Esophagus squamous epithelium (tissue), 5 donors: ENCODE measurements around the gene RELT. TPM values are rescaled to one million over a fixed set of nuclear protein-coding genes. Genes with fewer than 3 reads are reported as not detected.
A peak's percentile ranks its signal among the peaks of the same experiment; 100 is the strongest.

ENCODE experiments used
- DNase-seq: peaks from one replicate; lab custom pipeline; 2025; lab: John Stamatoyannopoulos, UW
- H3K27ac ChIP-seq, 4 donors: fragments of 200-600 bp; sonication (generic); one replicate each; pipeline ENCODE4 v1.5.1; 2016 to 2019; ENCODE audit warnings: mild to moderate bottlenecking in 1 of 4
- H3K27me3 ChIP-seq, 4 donors: fragments of 200-600 bp; sonication (generic); 1 replicate in 3 of 4; 2 replicates in 1 of 4; pipeline versions ENCODE4 v1.5.1 to v1.6.0; 2017 to 2021; ENCODE audit warnings: antibody characterized with exemption in 1 of 4
- H3K36me3 ChIP-seq, 3 donors: fragments of 200-600 bp; sonication (generic); one replicate each; pipeline ENCODE4 v1.5.1; 2016 to 2019
- H3K4me1 ChIP-seq, 3 donors: fragments of 200-600 bp; sonication (generic); one replicate each; pipeline ENCODE4 v1.5.1; 2017 to 2019
- H3K4me3 ChIP-seq, 4 donors: fragments of 200-600 bp; sonication (generic); 1 replicate in 3 of 4; 2 replicates in 1 of 4; pipeline ENCODE4 v1.5.1; 2016 to 2019; ENCODE audit warnings: mild to moderate bottlenecking in 2 of 4, moderate library complexity in 1 of 4
- H3K9me3 ChIP-seq, 3 donors: fragments of 200-600 bp; sonication (generic); one replicate each; pipeline ENCODE4 v1.5.1; 2016 to 2019
- POLR2A ChIP-seq, 4 donors: fragments of 450-650 bp; IDR thresholded peaks; one replicate each; pipeline ENCODE4 v1.6.1; 2017; ENCODE audit warnings: antibody characterized with exemption in 4 of 4, mild to moderate bottlenecking in 4 of 4, moderate library complexity in 3 of 4
- WGBS, 2 donors: methylation state at CpG; one replicate each; pipeline ENCODE4 v1.1.5; 2018; 5-methylcytosine and 5-hydroxymethylcytosine counted together
- intact Hi-C: fragments of 100-400 bp; cut with DNase I; formaldehyde crosslinking; loops from one replicate; pipeline ENCODE4 v1.15.0; 2022
- total RNA-seq, 4 donors: library from RNA; depleted of rRNA; stranded (reverse); fragments of >200 nt; gene quantifications; one replicate each; pipeline ENCODE4 v1.1.0, GENCODE V29; 2016
- TF ChIP-seq, protein P1 (sequence below), 6 experiments: fragments of 450-650 bp in 4 of 6; fragments of 200-600 bp in 2 of 6; sonication (generic) in 2 of 6; IDR thresholded peaks; one replicate each; pipeline ENCODE4 v1.5.1; 2016 to 2019; ENCODE audit warnings: antibody characterized with exemption in 6 of 6, mild to moderate bottlenecking in 4 of 6, moderate library complexity in 4 of 6
- donor health status: DM: yes; HTN: yes; CAD: no.

The RELT gene
- total RNA-seq, 4 donors from 2014 or later, result 3.7 to 8.8 (median 5.3) TPM

DNA sequence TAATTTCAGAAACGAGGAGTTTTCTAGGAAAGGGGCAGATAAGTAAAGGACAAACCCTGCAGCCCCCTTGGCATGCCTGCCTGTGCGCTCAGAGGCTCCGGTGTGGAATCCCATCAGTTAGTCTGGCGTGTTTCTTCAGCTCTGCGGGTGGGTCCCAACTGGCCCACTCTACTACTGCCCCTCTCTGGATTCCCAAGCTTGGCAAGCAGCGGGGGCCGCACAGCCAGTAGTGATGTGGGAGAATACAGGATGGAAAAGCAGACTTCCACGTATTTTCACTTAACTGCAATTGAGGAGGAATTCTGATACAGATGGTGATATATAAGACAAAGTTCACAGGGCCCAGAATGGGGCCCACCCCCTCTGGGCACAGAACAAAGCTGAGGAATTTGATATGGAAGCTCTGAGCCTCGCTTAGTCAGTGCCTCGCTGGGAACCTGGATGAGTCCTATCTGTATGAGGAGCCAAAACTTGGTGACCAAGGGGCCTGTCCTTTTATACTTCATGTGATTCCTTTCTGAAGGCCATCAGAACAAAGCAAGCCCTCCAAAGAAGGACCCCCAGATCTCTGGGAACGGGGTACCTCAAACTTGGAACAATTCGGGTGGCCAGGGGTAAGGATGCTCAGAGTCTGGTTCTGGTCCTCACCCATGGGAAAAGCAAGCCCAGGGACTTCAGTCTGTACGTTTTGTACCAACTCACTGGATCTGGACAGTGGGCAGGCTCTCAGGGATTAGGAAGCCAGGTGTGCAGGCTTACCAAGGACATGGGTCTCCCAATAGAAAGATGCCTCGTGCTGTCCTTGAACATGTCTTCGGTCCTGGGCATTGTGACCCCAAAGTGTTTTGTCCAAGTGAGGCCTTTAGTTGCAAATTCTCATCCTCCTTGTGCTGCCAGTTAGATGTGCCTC lies 26.0 kb downstream of the RELT start:
- H3K4me1 ChIP-seq, result no peaks in the 10 kb centered on the region
- WGBS, 2 donors, result 78 to 94% methylated on average over 3 to 12 of the region's 15 CpGs
- H3K9me3 ChIP-seq, result no peaks in the 10 kb centered on the region
- H3K27me3 ChIP-seq, result no peaks in the 10 kb centered on the region
- intact Hi-C loops, result loop anchor here (10.0 kb wide), 1 partner anchor 253 kb away; no protein-coding TSS in a partner anchor
- H3K36me3 ChIP-seq, result peaks cover 0 to 33% (median 0%) of the 10 kb centered on the region in 3 donors
- no peak for DNase-seq
- TF ChIP-seq, protein P1, sequence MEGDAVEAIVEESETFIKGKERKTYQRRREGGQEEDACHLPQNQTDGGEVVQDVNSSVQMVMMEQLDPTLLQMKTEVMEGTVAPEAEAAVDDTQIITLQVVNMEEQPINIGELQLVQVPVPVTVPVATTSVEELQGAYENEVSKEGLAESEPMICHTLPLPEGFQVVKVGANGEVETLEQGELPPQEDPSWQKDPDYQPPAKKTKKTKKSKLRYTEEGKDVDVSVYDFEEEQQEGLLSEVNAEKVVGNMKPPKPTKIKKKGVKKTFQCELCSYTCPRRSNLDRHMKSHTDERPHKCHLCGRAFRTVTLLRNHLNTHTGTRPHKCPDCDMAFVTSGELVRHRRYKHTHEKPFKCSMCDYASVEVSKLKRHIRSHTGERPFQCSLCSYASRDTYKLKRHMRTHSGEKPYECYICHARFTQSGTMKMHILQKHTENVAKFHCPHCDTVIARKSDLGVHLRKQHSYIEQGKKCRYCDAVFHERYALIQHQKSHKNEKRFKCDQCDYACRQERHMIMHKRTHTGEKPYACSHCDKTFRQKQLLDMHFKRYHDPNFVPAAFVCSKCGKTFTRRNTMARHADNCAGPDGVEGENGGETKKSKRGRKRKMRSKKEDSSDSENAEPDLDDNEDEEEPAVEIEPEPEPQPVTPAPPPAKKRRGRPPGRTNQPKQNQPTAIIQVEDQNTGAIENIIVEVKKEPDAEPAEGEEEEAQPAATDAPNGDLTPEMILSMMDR (IDR thresholded peaks at IDR 0.05), result no peak
- no peak for TF ChIP-seq POLR2A (IDR thresholded peaks at IDR 0.05)
- H3K4me3 ChIP-seq, result no peak overlapping the region
- no peak overlapping the region for H3K27ac ChIP-seq

GRCh38 chr11:73402834-73403185 lies 26.6 kb downstream of the RELT start:
- H3K27me3 ChIP-seq, result no peaks in the 10 kb centered on the region
- peaks cover 0 to 39% (median 0%) of the 10 kb centered on the region in 3 donors for H3K36me3 ChIP-seq
- DNase-seq, result no peak
- WGBS, 2 donors, result 50 to 60% methylated on average over 1 of the region's 1 CpG
- H3K4me1 ChIP-seq, result no peaks in the 10 kb centered on the region
- TF ChIP-seq, protein P1 (IDR thresholded peaks at IDR 0.05), result no peak
- no peak for TF ChIP-seq POLR2A (IDR thresholded peaks at IDR 0.05)
- no peak overlapping the region for H3K4me3 ChIP-seq
- H3K27ac ChIP-seq, result no peak overlapping the region
- H3K9me3 ChIP-seq, result no peaks in the 10 kb centered on the region
- intact Hi-C loops, result loop anchor here (10.0 kb wide), 1 partner anchor 252 kb away; no protein-coding TSS in a partner anchor

DNA sequence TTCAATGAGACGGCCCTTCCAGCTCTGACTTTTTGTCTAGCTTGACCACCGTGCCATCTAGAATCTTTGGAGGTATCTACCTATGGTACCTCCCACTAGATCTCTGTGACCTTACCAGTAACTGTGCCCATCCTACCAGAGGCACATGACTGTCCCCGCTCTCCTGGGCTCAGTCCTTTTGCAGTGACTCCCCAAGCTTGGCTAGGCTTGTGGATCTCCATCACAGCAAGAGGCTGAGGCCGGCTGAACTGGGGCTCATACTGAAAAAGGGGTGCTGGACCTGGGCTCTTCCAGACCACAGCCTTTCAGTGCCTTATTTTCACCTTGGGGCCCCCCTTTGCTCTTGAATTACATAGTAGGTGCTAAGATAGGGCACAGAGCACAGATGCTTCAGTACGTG lies 27.3 kb downstream of the RELT start:
- H3K4me3 ChIP-seq, result no peak overlapping the region
- H3K27me3 ChIP-seq, result no peaks in the 10 kb centered on the region
- WGBS, 2 donors, result 85 to 96% methylated on average over 3 to 4 of the region's 5 CpGs
- peaks cover 0 to 47% (median 0%) of the 10 kb centered on the region in 3 donors for H3K36me3 ChIP-seq
- H3K9me3 ChIP-seq, result no peaks in the 10 kb centered on the region
- DNase-seq, result no peak
- H3K27ac ChIP-seq, result no peak overlapping the region
- no peak for TF ChIP-seq POLR2A (IDR thresholded peaks at IDR 0.05)
- TF ChIP-seq, protein P1 (IDR thresholded peaks at IDR 0.05), result no peak
- intact Hi-C loops, result loop anchor here (10.0 kb wide), 1 partner anchor 251 kb away; no protein-coding TSS in a partner anchor
- H3K4me1 ChIP-seq, result no peaks in the 10 kb centered on the region

DNA sequence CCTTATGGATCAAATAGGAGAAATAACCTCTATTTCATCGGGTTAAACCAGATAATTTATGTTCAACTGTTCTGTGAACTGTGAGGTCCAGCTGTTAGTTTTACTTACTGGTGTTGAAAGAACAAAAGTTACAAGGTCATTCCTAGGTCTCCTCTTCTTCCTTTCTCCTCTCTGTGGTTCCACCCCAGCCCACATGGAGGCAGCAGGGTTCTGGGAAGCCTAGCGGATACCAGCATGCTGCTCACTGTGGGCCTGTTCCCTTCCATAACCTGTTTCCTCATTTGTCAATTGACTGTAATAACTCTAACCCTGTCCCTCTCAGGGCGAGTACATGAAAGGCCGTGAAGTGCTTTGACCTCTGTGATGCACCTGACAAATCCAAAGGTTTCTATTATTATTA lies 27.8 kb downstream of the RELT start:
- no peaks in the 10 kb centered on the region for H3K4me1 ChIP-seq
- TF ChIP-seq, protein P1 (IDR thresholded peaks at IDR 0.05), result peak in 5 of 6 experiments; percentile 33 to 64 (median 51)
- TF ChIP-seq POLR2A (IDR thresholded peaks at IDR 0.05), result no peak
- no peak overlapping the region for H3K27ac ChIP-seq
- H3K9me3 ChIP-seq, result no peaks in the 10 kb centered on the region
- intact Hi-C loops, result loop anchor here (10.0 kb wide), 1 partner anchor 251 kb away; no protein-coding TSS in a partner anchor
- H3K4me3 ChIP-seq, result no peak overlapping the region
- no peak for DNase-seq
- 56 to 74% methylated on average over 4 of the region's 4 CpGs for WGBS, 2 donors
- no peaks in the 10 kb centered on the region for H3K27me3 ChIP-seq
- H3K36me3 ChIP-seq, result peaks cover 0 to 52% (median 0%) of the 10 kb centered on the region in 3 donors
